A375 (cell line): Measurements from ENCODE around the gene LPA. TPM values are rescaled to one million over a fixed set of nuclear protein-coding genes. Genes with fewer than 3 reads are reported as not detected.

Experiments used
- total RNA-seq: library from RNA; depleted of rRNA; stranded (reverse); fragments of >200 nt; shearing (Covaris generic); gene quantifications from 2 replicates; pipeline ENCODE4 v1.2.3, GENCODE V29; 2014; rRNA removed

The LPA gene
- not detected in 2 replicates for total RNA-seq

GRCh38 chr6:160664198-160664597 is at the start of gene LPA:
TSS of gene LPA (minus strand) at chr6:160664275. CDS start at chr6:160664214, 61 bp downstream.

GRCh38 chr6:160701918-160702680 is 38.0 kb upstream of the LPA start, which contains the start of gene PLG:
TSS of gene PLG (plus strand) at chr6:160702244. CDS start at chr6:160702305, 61 bp downstream.

Other genes with a start within 250 kb of the LPA start
- gene PLG, start 38.0 kb upstream of the LPA start, total RNA-seq, result not detected in 2 replicates